ENCODE measurements around the gene C17orf113.

Gene C17orf113

GRCh38 chr17:42040818-42041217 lies 9.6 kb downstream of the C17orf113 start:
- Histone ChIP-seq H3K27ac (ENCODE audit: low read depth, low read length) (no peak overlapping the region), H3K4me1 (ENCODE audit: control insufficient read depth, insufficient read depth, low read length, unreplicated experiment) (no peaks in the 10 kb centered on the region), H2AFZ (ENCODE audit: low read length, unreplicated experiment) (no peak overlapping the region), H3K27me3 (ENCODE audit: insufficient read depth, low read length) (peaks cover 8% of the 10 kb centered on the region; the same call in 1 of the 2 replicates), H3K4me3 (ENCODE audit: low read depth, low read length) (no peak overlapping the region), H3K79me2 (ENCODE audit: control insufficient read depth, insufficient read depth, low read length, unreplicated experiment) (no peaks in the 10 kb centered on the region), H3K36me3 (ENCODE audit: insufficient read depth, low read length) (no peaks in the 10 kb centered on the region)

DNA sequence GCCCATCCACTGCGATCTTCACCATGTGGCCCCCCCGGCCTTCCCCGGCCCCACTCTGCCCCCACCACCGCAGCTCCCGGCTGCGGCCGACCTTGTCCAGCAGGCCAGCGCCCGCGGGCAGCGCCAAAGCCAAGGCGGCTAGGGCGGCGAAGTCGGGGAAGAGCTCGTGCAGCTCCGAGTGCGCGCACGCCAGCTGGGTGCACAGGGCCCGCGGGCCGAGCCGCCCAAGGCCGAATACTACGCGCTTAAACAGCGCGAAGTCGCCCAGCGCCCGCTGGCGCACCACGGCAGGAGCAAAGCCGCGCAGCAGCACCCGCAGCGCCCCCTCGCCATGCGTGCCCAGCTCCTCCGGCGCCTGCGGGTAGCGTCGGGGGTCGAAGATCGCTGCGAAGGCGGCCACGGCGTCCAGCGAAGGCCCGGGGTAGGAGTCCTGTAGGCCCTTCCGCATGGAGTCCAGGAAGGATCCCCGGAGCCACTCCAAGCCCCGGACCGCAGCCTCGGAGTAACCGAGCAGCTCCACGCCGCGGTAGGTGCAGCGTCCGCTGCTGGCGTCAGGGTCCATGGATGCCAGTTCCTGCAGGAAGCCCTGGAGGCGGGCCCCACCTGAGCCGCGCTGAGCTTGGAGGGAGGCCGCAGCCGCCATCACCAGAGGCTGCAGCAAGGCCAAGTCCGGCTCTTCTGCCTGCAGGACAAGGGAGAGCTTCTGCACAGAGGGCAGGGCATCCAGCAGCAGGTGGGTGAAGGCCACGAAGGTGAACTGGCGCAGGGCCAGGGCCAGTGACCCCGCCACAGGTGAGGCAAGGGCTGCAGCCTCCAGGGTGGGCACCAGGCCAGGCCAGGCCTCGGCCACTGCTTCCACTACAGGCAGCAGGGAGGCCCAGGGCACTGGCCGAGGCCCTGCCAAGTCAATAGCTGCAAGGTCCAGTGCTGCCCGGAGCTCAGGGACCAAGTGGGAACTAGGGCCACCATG lies 10.3 kb downstream of the C17orf113 start:
- Histone ChIP-seq H3K36me3 (ENCODE audit: insufficient read depth, low read length) (no peaks in the 10 kb centered on the region), H3K4me1 (ENCODE audit: control insufficient read depth, insufficient read depth, low read length, unreplicated experiment) (no peaks in the 10 kb centered on the region), H3K4me3 (ENCODE audit: low read depth, low read length) (no peak overlapping the region), H2AFZ (ENCODE audit: low read length, unreplicated experiment) (no peak overlapping the region), H3K27ac (ENCODE audit: low read depth, low read length) (no peak overlapping the region), H3K27me3 (ENCODE audit: insufficient read depth, low read length) (peaks cover 8% of the 10 kb centered on the region; the same call in 1 of the 2 replicates), H3K79me2 (ENCODE audit: control insufficient read depth, insufficient read depth, low read length, unreplicated experiment) (no peaks in the 10 kb centered on the region)

DNA sequence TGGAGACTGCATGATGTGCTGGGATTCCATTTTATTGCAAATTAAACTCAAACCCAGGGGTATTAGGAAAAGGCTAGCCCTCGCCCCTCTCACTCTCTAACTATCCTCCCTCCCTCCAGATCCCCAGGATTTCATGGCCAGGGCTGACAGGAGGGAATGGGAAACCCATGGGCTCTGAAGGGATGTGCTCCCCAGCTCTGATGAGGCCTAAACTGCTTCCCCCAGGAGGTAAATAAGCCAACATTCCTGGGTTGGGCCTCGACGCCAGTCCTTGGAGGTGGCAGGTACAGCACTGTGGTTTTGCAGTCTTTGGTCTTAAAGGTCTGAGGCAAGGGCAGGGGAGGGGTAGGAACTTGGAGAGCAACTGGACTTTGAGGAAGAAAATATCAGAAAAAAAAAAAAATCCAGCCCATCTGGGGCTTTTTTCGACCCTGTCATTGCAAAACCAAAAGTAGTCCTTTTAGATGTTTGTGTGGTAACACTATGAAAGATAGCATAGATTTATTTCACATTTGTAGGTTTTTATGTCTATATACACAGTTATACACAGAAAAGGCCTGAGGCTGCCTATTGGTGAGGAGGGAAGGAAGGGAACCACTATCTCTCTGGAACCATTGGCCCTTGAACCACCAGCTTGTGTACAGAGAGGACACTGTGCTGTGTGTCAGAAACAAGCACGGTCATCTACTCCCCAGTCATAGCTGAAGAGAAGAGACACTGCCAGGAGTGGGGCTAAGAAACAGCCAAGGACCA lies 12.0 kb downstream of the C17orf113 start:
- Histone ChIP-seq H3K27me3 (ENCODE audit: insufficient read depth, low read length) (peaks cover 8% of the 10 kb centered on the region; the same call in 1 of the 2 replicates), H3K4me1 (ENCODE audit: control insufficient read depth, insufficient read depth, low read length, unreplicated experiment) (no peaks in the 10 kb centered on the region), H3K27ac (ENCODE audit: low read depth, low read length) (no peak overlapping the region), H3K36me3 (ENCODE audit: insufficient read depth, low read length) (no peaks in the 10 kb centered on the region), H2AFZ (ENCODE audit: low read length, unreplicated experiment) (no peak overlapping the region), H3K4me3 (ENCODE audit: low read depth, low read length) (no peak overlapping the region), H3K79me2 (ENCODE audit: control insufficient read depth, insufficient read depth, low read length, unreplicated experiment) (no peaks in the 10 kb centered on the region)

DNA sequence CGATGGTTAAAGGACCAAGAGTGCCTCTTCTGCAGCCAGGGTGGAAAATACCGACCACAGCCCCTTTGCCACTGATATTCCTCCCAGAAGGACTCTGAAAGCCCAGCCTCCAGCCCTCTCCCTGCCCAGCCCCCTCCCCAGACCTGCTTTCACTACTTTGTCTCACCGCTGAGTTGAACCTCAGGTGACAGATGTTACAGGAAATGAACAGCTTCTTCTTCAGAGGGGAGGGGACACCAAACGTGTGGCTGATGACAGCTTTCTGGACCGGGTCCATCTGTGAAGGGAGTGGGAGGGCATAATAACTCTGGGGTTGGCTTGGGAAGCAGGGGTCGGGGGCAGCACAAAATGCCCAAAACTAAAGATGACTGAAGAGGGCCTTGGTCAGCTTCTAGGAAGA lies 16.3 kb downstream of the C17orf113 start:
- Histone ChIP-seq H3K79me2 (ENCODE audit: control insufficient read depth, insufficient read depth, low read length, unreplicated experiment) (no peaks in the 10 kb centered on the region), H3K4me1 (ENCODE audit: control insufficient read depth, insufficient read depth, low read length, unreplicated experiment) (no peaks in the 10 kb centered on the region), H3K4me3 (ENCODE audit: low read depth, low read length) (no peak overlapping the region), H2AFZ (ENCODE audit: low read length, unreplicated experiment) (no peak overlapping the region), H3K27me3 (ENCODE audit: insufficient read depth, low read length) (no peaks in the 10 kb centered on the region), H3K36me3 (ENCODE audit: insufficient read depth, low read length) (no peaks in the 10 kb centered on the region), H3K27ac (ENCODE audit: low read depth, low read length) (no peak overlapping the region)

- no peak overlapping the region for H3K27ac ChIP-seq (ENCODE audit: low read depth, low read length)
- H2AFZ ChIP-seq (ENCODE audit: low read length, unreplicated experiment) = no peak overlapping the region
- H3K27me3 ChIP-seq (ENCODE audit: insufficient read depth, low read length) = no peaks in the 10 kb centered on the region
- H3K4me3 ChIP-seq (ENCODE audit: low read depth, low read length) = no peak overlapping the region
- peaks cover 7% of the 10 kb centered on the region for H3K4me1 ChIP-seq (ENCODE audit: control insufficient read depth, insufficient read depth, low read length, unreplicated experiment)
- no peaks in the 10 kb centered on the region for H3K36me3 ChIP-seq (ENCODE audit: insufficient read depth, low read length)
- H3K79me2 ChIP-seq (ENCODE audit: control insufficient read depth, insufficient read depth, low read length, unreplicated experiment) = no peaks in the 10 kb centered on the region
Measured at GRCh38 chr17:42031584-42031983, 18.8 kb downstream of the C17orf113 start.

DNA sequence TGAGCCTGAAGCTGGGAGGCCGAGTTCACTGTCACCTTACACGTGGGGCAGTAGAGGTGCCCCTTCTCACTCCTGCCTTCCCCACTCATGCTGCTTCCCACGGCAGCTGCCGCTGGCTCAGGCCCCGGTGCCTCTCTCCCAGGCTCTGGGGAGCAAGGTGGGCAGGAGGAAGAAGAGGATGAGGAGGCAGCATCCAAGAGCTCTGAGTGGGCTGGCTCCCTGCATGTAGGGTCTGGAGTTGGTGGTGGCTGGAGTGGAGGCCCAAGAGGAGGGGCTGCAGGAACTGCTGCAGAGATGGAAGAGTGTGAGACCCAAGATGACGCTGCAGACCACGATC lies 21.6 kb downstream of the C17orf113 start:
- no peak overlapping the region for H2AFZ ChIP-seq (ENCODE audit: low read length, unreplicated experiment)
- peaks cover 5% of the 10 kb centered on the region; the same call in 1 of the 2 replicates for H3K36me3 ChIP-seq (ENCODE audit: insufficient read depth, low read length)
- H3K27ac ChIP-seq (ENCODE audit: low read depth, low read length) = no peak overlapping the region
- no peaks in the 10 kb centered on the region for H3K79me2 ChIP-seq (ENCODE audit: control insufficient read depth, insufficient read depth, low read length, unreplicated experiment)
- H3K27me3 ChIP-seq (ENCODE audit: insufficient read depth, low read length) = no peaks in the 10 kb centered on the region
- H3K4me1 ChIP-seq (ENCODE audit: control insufficient read depth, insufficient read depth, low read length, unreplicated experiment) = peaks cover 32% of the 10 kb centered on the region
- H3K4me3 ChIP-seq (ENCODE audit: low read depth, low read length) = no peak overlapping the region

- H2AFZ ChIP-seq (ENCODE audit: low read length, unreplicated experiment) = no peak overlapping the region
Measured at GRCh38 chr17:42027961-42028790, 22.2 kb downstream of the C17orf113 start.

GRCh38 chr17:42027590-42027889 lies 22.9 kb downstream of the C17orf113 start:
- H2AFZ ChIP-seq (ENCODE audit: low read length, unreplicated experiment) = no peak overlapping the region
- H3K4me3 ChIP-seq (ENCODE audit: low read depth, low read length) = no peak overlapping the region
- no peaks in the 10 kb centered on the region for H3K27me3 ChIP-seq (ENCODE audit: insufficient read depth, low read length)
- peaks cover 9% of the 10 kb centered on the region; the same call in 1 of the 2 replicates for H3K36me3 ChIP-seq (ENCODE audit: insufficient read depth, low read length)
- no peaks in the 10 kb centered on the region for H3K79me2 ChIP-seq (ENCODE audit: control insufficient read depth, insufficient read depth, low read length, unreplicated experiment)
- H3K27ac ChIP-seq (ENCODE audit: low read depth, low read length) = no peak overlapping the region
- peaks cover 35% of the 10 kb centered on the region for H3K4me1 ChIP-seq (ENCODE audit: control insufficient read depth, insufficient read depth, low read length, unreplicated experiment)

More at GRCh38 chr17:42027961-42028790, 22.2 kb downstream of the C17orf113 start:
- Histone ChIP-seq H3K4me1 (ENCODE audit: control insufficient read depth, insufficient read depth, low read length, unreplicated experiment) (peaks cover 35% of the 10 kb centered on the region), H3K27ac (ENCODE audit: low read depth, low read length) (no peak overlapping the region), H3K36me3 (ENCODE audit: insufficient read depth, low read length) (peaks cover 9% of the 10 kb centered on the region; the same call in 1 of the 2 replicates), H3K27me3 (ENCODE audit: insufficient read depth, low read length) (no peaks in the 10 kb centered on the region), H3K79me2 (ENCODE audit: control insufficient read depth, insufficient read depth, low read length, unreplicated experiment) (no peaks in the 10 kb centered on the region), H3K4me3 (ENCODE audit: low read depth, low read length) (no peak overlapping the region)

DNA sequence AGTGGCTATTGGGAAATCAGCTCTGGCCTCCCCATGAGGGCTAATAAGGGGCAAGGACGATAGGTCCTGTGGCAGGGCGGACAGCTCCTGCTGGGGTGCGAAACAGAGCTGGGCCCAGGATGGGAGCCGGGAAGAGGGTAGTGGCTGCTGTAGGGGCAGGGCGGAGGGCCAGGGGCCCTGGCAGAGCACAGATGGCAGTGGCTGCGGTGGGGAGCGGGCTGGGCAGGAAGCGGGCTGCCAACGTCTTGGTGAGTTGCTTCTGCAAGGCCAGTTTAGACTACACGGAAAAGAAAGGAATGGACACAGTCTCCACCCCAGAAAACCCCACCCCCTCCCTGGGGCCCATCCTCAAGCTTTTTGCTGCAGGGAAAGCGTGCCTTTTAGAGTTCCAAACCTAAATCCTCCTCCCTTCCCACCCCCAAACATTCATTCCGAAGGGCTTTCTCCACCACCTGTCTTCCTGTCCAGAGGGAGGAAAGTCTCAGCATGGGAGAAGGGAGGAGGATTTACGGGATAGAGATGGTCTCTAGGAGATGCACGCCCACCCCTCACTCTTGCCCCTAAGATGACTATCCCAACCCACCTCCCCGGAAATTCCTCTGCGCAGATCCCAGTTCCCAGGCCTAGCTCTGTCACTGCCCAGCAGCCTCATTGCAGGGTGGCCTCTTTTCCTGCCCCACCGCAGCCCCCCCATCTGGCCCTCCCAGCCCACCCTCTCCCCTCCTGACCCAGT lies 23.4 kb downstream of the C17orf113 start:
- H3K4me1 ChIP-seq (ENCODE audit: control insufficient read depth, insufficient read depth, low read length, unreplicated experiment) = peaks cover 35% of the 10 kb centered on the region
- no peaks in the 10 kb centered on the region for H3K79me2 ChIP-seq (ENCODE audit: control insufficient read depth, insufficient read depth, low read length, unreplicated experiment)
- no peak overlapping the region for H3K27ac ChIP-seq (ENCODE audit: low read depth, low read length)
- no peak overlapping the region for H3K4me3 ChIP-seq (ENCODE audit: low read depth, low read length)
- no peaks in the 10 kb centered on the region for H3K27me3 ChIP-seq (ENCODE audit: insufficient read depth, low read length)
- no peak overlapping the region for H2AFZ ChIP-seq (ENCODE audit: low read length, unreplicated experiment)
- H3K36me3 ChIP-seq (ENCODE audit: insufficient read depth, low read length) = peaks cover 9% of the 10 kb centered on the region; the same call in 1 of the 2 replicates

GRCh38 chr17:42025936-42026335 lies 24.5 kb downstream of the C17orf113 start:
- H3K27ac ChIP-seq (ENCODE audit: low read depth, low read length) = no peak overlapping the region; the same call in 1 of the 2 replicates

More at GRCh38 chr17:42025936-42026335, 24.5 kb downstream of the C17orf113 start:
- Histone ChIP-seq H3K27me3 (ENCODE audit: insufficient read depth, low read length) (no peaks in the 10 kb centered on the region), H3K36me3 (ENCODE audit: insufficient read depth, low read length) (peaks cover 9% of the 10 kb centered on the region; the same call in 1 of the 2 replicates), H3K4me1 (ENCODE audit: control insufficient read depth, insufficient read depth, low read length, unreplicated experiment) (peaks cover 41% of the 10 kb centered on the region), H3K4me3 (ENCODE audit: low read depth, low read length) (no peak overlapping the region), H3K79me2 (ENCODE audit: control insufficient read depth, insufficient read depth, low read length, unreplicated experiment) (peaks cover 6% of the 10 kb centered on the region), H2AFZ (ENCODE audit: low read length, unreplicated experiment) (no peak overlapping the region)

Measured in ACC112 (cell line).